AG10803 (cell line): Measurements from ENCODE around the gene MAML3.

ENCODE experiments used
- DNase-seq: peaks from one replicate; pipeline ENCODE4 v3.0.0; 2010; ENCODE audit warnings: low read depth
- H3K4me3 ChIP-seq: 2 replicates; pipeline ENCODE4 v1.5.1; 2011; ENCODE audit warnings: mild to moderate bottlenecking, low read length, control low read depth
- CTCF ChIP-seq: conservative IDR thresholded peaks from 2 replicates; pipeline ENCODE4 v1.5.1; 2011; ENCODE audit warnings: mild to moderate bottlenecking, low read length, control low read depth, inconsistent platforms

The MAML3 gene

GRCh38 chr4:139896091-139896604 is 257.8 kb downstream of the MAML3 start:
- TF ChIP-seq CTCF: no peak
- no peak for DNase-seq

GRCh38 chr4:139893801-139894200 is 260.2 kb downstream of the MAML3 start:
- TF ChIP-seq CTCF: no peak
- no peak overlapping the region for H3K4me3 ChIP-seq
- no peak for DNase-seq

More at GRCh38 chr4:139896091-139896604, 257.8 kb downstream of the MAML3 start:
- H3K4me3 ChIP-seq: no peak overlapping the region

GRCh38 chr4:139892973-139893736 is 260.8 kb downstream of the MAML3 start:
- no peak for TF ChIP-seq CTCF
- no peak for DNase-seq
- no peak overlapping the region for H3K4me3 ChIP-seq

- DNase-seq: peak; percentile 79
- TF ChIP-seq CTCF: peak; percentile 30
Measured at GRCh38 chr4:139890816-139891215, 263.2 kb downstream of the MAML3 start.

GRCh38 chr4:139889901-139890300 is 264.1 kb downstream of the MAML3 start:
- no peak for TF ChIP-seq CTCF
- no peak for DNase-seq
- H3K4me3 ChIP-seq: no peak overlapping the region

More at GRCh38 chr4:139890816-139891215, 263.2 kb downstream of the MAML3 start:
- H3K4me3 ChIP-seq: no peak overlapping the region

GRCh38 chr4:139889264-139889663 is 264.7 kb downstream of the MAML3 start:
- no peak overlapping the region for H3K4me3 ChIP-seq
- DNase-seq: no peak
- no peak for TF ChIP-seq CTCF
